ENCODE data around the gene SMYD1.

SMYD1 gene

DNA sequence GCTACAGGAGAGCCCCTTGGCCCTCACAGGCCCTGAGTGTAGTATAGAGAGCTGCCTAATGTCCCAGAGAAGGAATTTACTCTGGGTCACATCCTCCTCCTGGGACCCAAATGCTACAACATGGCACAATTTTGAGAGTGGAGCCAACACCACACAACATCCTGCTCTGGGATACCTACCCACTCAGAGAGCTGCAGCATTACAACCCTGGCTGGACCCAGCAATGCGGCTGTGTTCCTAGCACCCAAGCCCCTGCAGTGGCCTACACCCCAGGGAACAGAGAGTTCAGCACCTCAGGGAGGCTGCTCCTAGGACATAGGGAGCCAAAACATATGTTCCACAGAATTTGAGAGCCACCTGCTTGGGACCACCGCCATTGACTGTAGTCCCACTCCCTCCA lies 79.5 kb downstream of the SMYD1 start:
- no peak for DNase-seq

DNA sequence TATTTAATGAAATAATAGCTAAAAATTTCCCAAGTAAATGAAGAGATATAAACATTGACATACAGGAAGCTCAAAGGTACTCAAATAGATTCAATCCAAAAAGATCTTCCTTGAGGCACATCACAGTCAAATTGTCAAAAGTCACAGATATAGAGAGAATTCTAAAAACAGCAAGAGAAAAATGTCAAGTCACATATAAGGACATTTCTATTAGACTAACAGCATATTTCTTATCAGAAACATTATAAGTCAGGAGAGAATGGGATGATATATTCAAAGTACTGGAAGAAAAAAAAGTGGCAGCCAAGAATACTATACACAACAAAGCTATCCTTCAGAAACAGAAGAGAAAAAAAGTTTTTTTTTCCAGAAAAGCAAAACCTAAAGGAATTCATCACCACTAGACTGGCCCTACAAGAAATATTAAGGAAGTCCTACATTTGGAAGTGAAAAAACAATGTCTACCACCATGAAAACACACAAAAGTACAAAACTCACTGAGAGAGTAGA lies 81.4 kb downstream of the SMYD1 start:
- no peak for DNase-seq

DNA sequence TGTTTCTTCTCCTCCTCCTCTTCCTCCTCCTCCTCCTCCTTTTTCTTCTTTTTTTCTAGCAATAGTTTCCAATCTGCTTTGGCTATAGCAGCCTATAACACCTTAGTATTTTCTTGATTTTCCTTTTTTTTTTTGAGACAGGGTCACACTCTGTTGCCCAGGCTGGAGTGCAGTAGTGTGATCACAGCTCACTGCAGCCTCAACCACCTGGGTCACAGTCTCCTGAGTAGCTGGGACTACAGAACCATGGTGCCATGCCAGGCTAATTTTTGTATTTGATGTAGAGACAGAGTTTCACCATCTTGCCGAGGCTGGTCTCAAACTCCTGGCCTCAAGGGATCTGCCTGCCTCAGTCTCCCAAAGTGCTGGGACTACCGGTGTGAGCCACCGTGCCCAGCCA lies 91.9 kb downstream of the SMYD1 start:
- DNase-seq: no peak

DNA sequence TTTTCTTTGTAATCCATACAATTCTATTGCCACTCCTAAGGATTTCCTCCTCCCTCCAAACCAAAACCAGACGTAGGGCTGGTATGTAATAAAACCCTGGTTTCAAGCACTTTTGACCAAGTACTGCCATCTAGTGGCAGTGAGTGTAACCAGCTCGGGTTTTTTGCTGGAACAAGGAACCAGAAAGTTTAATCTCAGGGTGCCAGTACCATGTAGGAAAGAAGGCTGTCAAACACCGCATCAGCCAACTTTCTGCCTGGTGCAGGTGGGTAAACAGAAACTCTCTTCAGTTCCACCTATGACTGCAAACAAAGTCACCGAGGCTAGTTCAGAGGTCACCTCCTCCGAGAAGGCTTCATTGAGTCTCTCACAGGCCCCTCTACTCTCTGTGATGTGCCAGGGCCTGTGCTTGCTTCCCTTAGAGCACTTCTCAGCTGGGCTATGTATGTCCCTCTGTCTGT lies 92.4 kb downstream of the SMYD1 start:
- peak; percentile 48 for DNase-seq

DNA sequence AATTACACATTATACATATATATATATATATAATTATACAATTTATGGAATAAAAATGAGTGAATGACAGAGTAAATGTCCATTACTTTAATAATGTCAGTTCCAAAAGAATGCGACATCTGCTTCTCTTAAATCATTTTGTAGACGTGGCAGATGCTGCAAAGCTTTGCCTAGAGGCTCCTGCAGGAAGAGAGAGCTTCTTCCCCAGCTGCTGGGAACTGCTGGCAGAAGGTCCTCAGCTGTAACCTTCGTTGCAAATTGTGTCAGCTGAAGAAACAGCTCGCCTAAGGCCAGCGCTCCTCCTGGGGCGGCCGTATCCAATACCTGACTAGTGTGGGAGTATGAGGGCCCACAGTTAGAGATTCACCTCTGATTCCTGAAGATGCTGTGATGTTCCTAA lies 92.9 kb downstream of the SMYD1 start:
- no peak for DNase-seq

DNA sequence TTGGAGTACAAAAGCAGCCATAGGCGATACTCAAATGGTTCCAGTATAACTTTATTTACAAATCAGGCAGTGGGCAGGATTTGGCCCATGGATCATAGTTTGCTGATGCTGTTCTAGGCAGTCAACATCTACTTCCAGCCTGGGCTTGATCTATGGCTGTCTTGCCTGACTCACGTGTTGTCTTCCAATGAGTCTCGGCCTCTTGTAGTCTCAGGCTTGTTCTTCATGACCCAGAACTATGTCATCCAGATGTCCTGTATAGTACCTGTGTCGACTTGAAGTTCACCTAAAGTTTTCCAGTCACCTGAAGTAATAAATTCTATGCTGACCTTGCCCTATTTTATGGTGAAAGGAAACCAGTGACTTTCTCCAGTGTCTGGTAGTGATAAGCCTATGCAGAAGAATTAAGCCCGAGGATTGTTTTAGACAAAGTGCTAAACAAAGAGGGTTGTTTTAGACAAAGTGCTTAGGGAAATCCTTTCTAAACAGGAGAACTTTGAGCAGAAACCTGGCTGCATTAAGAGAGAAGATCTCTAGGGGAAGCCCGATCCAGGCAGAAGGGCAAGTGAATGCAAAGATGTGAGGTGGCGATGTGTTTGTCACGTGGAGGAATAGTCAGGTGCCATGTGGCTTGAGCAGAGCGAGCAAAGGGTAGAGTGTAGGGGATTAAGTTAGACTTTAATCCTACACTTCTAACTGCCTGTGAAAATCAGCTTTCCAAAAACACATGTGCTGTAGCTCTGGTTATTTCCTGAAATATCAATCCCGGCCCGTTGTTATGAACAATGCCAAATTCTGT lies 94.0 kb downstream of the SMYD1 start:
- no peak for DNase-seq

Measured in NCI-H1092 (cell line).